DND-41 (cell line): Measurements from ENCODE around the gene MAP3K15.

Experiments used
- ATAC-seq: fragments of 200-7000 bp; cut with Tn5 transposase; 3 replicates; pipeline ENCODE4 v1.9.1; 2021; ENCODE audit warnings: low read depth; ENCODE audit not compliant: insufficient read depth
- DNase-seq: peaks from one replicate; pipeline ENCODE4 v3.0.0-alpha.2; 2020
- H2AFZ ChIP-seq: 2 replicates; pipeline ENCODE4 v1.6.0; 2012; ENCODE audit warnings: low read depth, low read length
- H3K27ac ChIP-seq: 2 replicates; pipeline ENCODE4 v1.5.1; 2012; ENCODE audit warnings: low read length, inconsistent platforms
- H3K27me3 ChIP-seq: fragments of 200-600 bp; sonication (generic); 2 replicates; pipeline ENCODE4 v1.6.0; 2012; ENCODE audit warnings: low read length, mild to moderate bottlenecking, inconsistent platforms; ENCODE audit not compliant: insufficient read depth, poor library complexity
- H3K36me3 ChIP-seq: 2 replicates; pipeline ENCODE4 v1.5.1; 2012; ENCODE audit warnings: low read length, inconsistent platforms; ENCODE audit not compliant: insufficient read depth
- H3K4me1 ChIP-seq: 2 replicates; pipeline ENCODE4 v1.5.1; 2012; ENCODE audit warnings: mild to moderate bottlenecking, low read length; ENCODE audit not compliant: insufficient read depth
- H3K4me2 ChIP-seq: 2 replicates; pipeline ENCODE4 v1.6.0; 2012; ENCODE audit warnings: mild to moderate bottlenecking, moderate library complexity, low read length, inconsistent platforms; ENCODE audit not compliant: insufficient read depth
- H3K4me3 ChIP-seq, 2 experiments: fragments of 200-600 bp in 1 of 2; shearing (Covaris generic) in 1 of 2; 2 replicates each; pipeline ENCODE4 v1.5.1; 2012 to 2016; ENCODE audit warnings: inconsistent platforms in 2 of 2, low read length in 2 of 2, mild to moderate bottlenecking in 2 of 2, low read depth in 1 of 2, moderate library complexity in 1 of 2
- H3K79me2 ChIP-seq: 2 replicates; pipeline ENCODE4 v1.6.0; 2012; ENCODE audit warnings: low read length, inconsistent platforms; ENCODE audit not compliant: insufficient read depth
- H3K9ac ChIP-seq: 2 replicates; pipeline ENCODE4 v1.6.0; 2012; ENCODE audit warnings: low read depth, mild to moderate bottlenecking, inconsistent platforms, low read length, moderate library complexity
- H3K9me3 ChIP-seq: 2 replicates; pipeline ENCODE4 v1.5.1; 2012; ENCODE audit warnings: low read length, moderate library complexity, mild to moderate bottlenecking, inconsistent platforms; ENCODE audit not compliant: insufficient read depth, severe bottlenecking
- H4K20me1 ChIP-seq: 2 replicates; pipeline ENCODE4 v1.6.0; 2012; ENCODE audit warnings: low read length; ENCODE audit not compliant: insufficient read depth
- CTCF ChIP-seq: IDR thresholded peaks from 2 replicates; pipeline ENCODE4 v1.5.1; 2012; ENCODE audit warnings: borderline replicate concordance, low read length, moderate library complexity, mild to moderate bottlenecking; ENCODE audit not compliant: poor library complexity, severe bottlenecking; ENCODE audit errors: extremely low read depth
- EZH2 ChIP-seq: IDR thresholded peaks from 3 replicates; pipeline ENCODE4 v1.6.1; 2012; ENCODE audit warnings: borderline replicate concordance, low read depth, mild to moderate bottlenecking, moderate library complexity, low read length, inconsistent platforms; ENCODE audit not compliant: severe bottlenecking

The MAP3K15 gene

GRCh38 chrX:19541931-19542330 lies 26.6 kb upstream of the MAP3K15 start:
- TF ChIP-seq CTCF (no peak), EZH2 (no peak)
- no peak for ATAC-seq

DNA sequence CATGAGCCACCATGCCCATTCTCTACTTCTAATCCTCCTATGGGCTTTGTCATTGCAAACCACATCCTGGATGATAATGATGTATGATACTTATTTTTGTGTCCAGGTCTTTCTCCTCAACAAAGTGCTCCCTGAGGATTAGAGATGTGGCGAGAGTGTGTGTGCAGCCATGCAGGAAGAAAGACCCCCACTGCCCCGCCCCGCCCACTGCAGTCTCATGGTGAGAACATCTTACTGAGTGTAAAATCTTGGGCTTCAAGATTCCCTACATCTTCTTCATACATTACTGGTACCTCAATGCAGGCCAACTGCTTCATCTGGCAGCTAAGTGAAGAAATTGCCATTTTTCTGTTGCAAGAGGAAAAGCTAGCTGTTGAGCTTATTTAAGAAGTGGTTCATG lies 25.9 kb upstream of the MAP3K15 start:
- Histone ChIP-seq H3K36me3 (peaks cover 60% of the 10 kb centered on the region), H3K4me2 (no peak overlapping the region), H3K79me2 (no peaks in the 10 kb centered on the region), H3K4me1 (no peaks in the 10 kb centered on the region), H2AFZ (no peak overlapping the region), H3K27me3 (no peaks in the 10 kb centered on the region), H3K9ac (no peak overlapping the region), H3K4me3 (no peak overlapping the region), H3K9me3 (no peaks in the 10 kb centered on the region), H4K20me1 (no peaks in the 10 kb centered on the region), H3K27ac (no peak overlapping the region)
- ATAC-seq, result no peak
- no peak for TF ChIP-seq EZH2
- no peak for TF ChIP-seq CTCF
- DNase-seq, result no peak

More at GRCh38 chrX:19541931-19542330, 26.6 kb upstream of the MAP3K15 start:
- H3K9me3 ChIP-seq, result no peaks in the 10 kb centered on the region
- H2AFZ ChIP-seq, result no peak overlapping the region
- H3K27me3 ChIP-seq, result no peaks in the 10 kb centered on the region
- no peaks in the 10 kb centered on the region for H4K20me1 ChIP-seq
- H3K4me1 ChIP-seq, result no peaks in the 10 kb centered on the region
- no peak overlapping the region for H3K27ac ChIP-seq
- H3K4me2 ChIP-seq, result no peak overlapping the region
- H3K9ac ChIP-seq, result no peak overlapping the region
- no peak overlapping the region for H3K4me3 ChIP-seq
- H3K36me3 ChIP-seq, result peaks cover 57% of the 10 kb centered on the region
- DNase-seq, result no peak
- no peaks in the 10 kb centered on the region for H3K79me2 ChIP-seq

GRCh38 chrX:19540076-19540475 lies 24.8 kb upstream of the MAP3K15 start:
- Histone ChIP-seq H3K79me2 (no peaks in the 10 kb centered on the region), H3K36me3 (peaks cover 54% of the 10 kb centered on the region), H3K27ac (no peak overlapping the region), H3K4me1 (no peaks in the 10 kb centered on the region), H3K4me3 (no peak overlapping the region), H2AFZ (no peak overlapping the region), H3K4me2 (no peak overlapping the region), H4K20me1 (no peaks in the 10 kb centered on the region), H3K9ac (no peak overlapping the region), H3K9me3 (no peaks in the 10 kb centered on the region), H3K27me3 (no peaks in the 10 kb centered on the region)
- TF ChIP-seq EZH2, result no peak
- no peak for TF ChIP-seq CTCF
- no peak for ATAC-seq
- DNase-seq, result no peak

DNA sequence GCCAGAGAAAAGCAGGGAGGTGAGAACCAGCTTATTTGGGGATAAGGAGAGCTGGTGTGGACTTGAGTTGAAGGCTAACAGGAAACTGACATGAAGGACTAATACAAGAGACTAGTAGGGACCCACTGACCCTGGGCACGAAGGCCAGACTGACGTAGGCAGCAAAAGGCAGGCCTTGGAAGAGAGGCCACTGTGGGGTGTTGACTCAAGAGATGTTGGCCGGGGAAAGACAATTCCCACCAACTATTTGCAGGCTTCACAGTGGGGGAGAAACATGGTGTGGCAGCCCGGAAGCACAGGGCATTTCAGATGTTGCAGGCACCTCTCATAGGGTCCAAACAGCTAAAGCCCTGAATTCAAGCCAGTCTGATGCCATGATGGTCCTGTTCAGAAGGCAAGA lies 24.4 kb upstream of the MAP3K15 start:
- Histone ChIP-seq H3K79me2 (no peaks in the 10 kb centered on the region), H3K9me3 (no peaks in the 10 kb centered on the region), H3K27me3 (no peaks in the 10 kb centered on the region), H3K36me3 (peaks cover 54% of the 10 kb centered on the region), H3K27ac (no peak overlapping the region), H2AFZ (no peak overlapping the region), H3K4me1 (no peaks in the 10 kb centered on the region), H4K20me1 (no peaks in the 10 kb centered on the region), H3K4me2 (no peak overlapping the region), H3K9ac (no peak overlapping the region), H3K4me3 (no peak overlapping the region)
- TF ChIP-seq EZH2 (no peak), CTCF (no peak)
- ATAC-seq (no peak), DNase-seq (no peak)
